NCI-H2081 (cell line): Measurements from ENCODE around the gene SLC41A3.

Experiments used
- DNase-seq, 2 experiments: peaks; one replicate each; lab custom pipeline; 2025; lab: John Stamatoyannopoulos, UW

Gene SLC41A3

GRCh38 chr3:126083913-126084767, at the start of gene SLC41A3:
SLC41A3 (minus strand) TSS chr3:126084124; CDS start chr3:126068219, 15,905 bp downstream.
- DNase-seq = peak; percentile 93

- DNase-seq = no peak
These were observed 49.7 kb upstream of the SLC41A3 start for GRCh38 chr3:126133606-126134005.

GRCh38 chr3:126132751-126133511, 49.0 kb upstream of the SLC41A3 start:
- DNase-seq = no peak

GRCh38 chr3:126131881-126132750, 48.2 kb upstream of the SLC41A3 start:
- DNase-seq = no peak

- no peak for DNase-seq
These were observed 47.2 kb upstream of the SLC41A3 start for GRCh38 chr3:126130981-126131745.

GRCh38 chr3:126130081-126130855, 46.3 kb upstream of the SLC41A3 start:
- no peak for DNase-seq

- DNase-seq = no peak
These were observed 45.5 kb upstream of the SLC41A3 start for GRCh38 chr3:126129398-126129891.

GRCh38 chr3:126128504-126129397, 44.8 kb upstream of the SLC41A3 start:
- no peak for DNase-seq

GRCh38 chr3:126127904-126128303, 44.0 kb upstream of the SLC41A3 start:
- DNase-seq = no peak

- DNase-seq = no peak
These were observed 43.5 kb upstream of the SLC41A3 start for GRCh38 chr3:126127452-126127851.

GRCh38 chr3:126126811-126127431, 43.0 kb upstream of the SLC41A3 start:
- no peak for DNase-seq

- DNase-seq = no peak
These were observed 42.4 kb upstream of the SLC41A3 start for GRCh38 chr3:126126286-126126685.

GRCh38 chr3:126125781-126126251, 41.9 kb upstream of the SLC41A3 start:
- no peak for DNase-seq

- no peak for DNase-seq
These were observed 41.4 kb upstream of the SLC41A3 start for GRCh38 chr3:126125341-126125740.

- DNase-seq = no peak
These were observed 41.0 kb upstream of the SLC41A3 start for GRCh38 chr3:126124896-126125295.

GRCh38 chr3:126124148-126124868, 40.4 kb upstream of the SLC41A3 start:
- no peak for DNase-seq

- no peak for DNase-seq
These were observed 37.7 kb upstream of the SLC41A3 start for GRCh38 chr3:126121632-126122031.

- DNase-seq = no peak
These were observed 37.1 kb upstream of the SLC41A3 start for GRCh38 chr3:126121074-126121473.
